Thyroid gland (tissue), 4 donors: ENCODE results near the gene PRKAA1.
"Not testable (repeated sequence)": the region's sequence is repeated elsewhere in the genome, so short reads cannot be mapped to it uniquely, and the experiment has no call there.

Experiments used
- POLR2A ChIP-seq, 2 donors: fragments of 450-650 bp; IDR thresholded peaks; one replicate each; pipeline ENCODE4 v1.6.1; 2017; ENCODE audit warnings: antibody characterized with exemption in 2 of 2, mild to moderate bottlenecking in 2 of 2, moderate library complexity in 1 of 2
- TF ChIP-seq, protein P1 (sequence below), 6 experiments: fragments of 200-600 bp in 3 of 6; fragments of 450-650 bp in 3 of 6; sonication (generic) in 3 of 6; IDR thresholded peaks; one replicate each; pipeline ENCODE4 v1.5.1; 2016 to 2019; ENCODE audit warnings: antibody characterized with exemption in 6 of 6, mild to moderate bottlenecking in 2 of 6, inconsistent platforms in 1 of 6, moderate library complexity in 1 of 6

DNA sequence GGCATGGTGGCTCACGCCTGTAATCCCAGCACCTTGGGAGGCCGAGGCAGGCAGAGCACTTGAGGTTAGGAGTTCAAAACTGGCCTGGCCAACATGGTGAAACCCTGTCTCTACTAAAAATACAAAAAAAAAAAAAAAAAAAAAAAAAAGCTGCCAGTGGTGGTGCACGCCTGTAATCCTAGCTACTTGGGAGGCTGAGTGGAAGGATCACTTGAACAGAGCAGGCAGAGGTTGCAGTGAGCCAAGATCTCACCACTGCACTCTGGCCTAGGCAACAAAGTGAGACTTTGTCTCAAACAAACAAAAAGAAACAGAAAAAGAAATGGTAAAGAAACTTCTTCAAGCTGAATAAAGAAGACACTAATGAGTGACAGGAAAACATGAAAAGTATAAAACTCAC, 11.5 kb downstream of the PRKAA1 start:
- TF ChIP-seq, protein P1, sequence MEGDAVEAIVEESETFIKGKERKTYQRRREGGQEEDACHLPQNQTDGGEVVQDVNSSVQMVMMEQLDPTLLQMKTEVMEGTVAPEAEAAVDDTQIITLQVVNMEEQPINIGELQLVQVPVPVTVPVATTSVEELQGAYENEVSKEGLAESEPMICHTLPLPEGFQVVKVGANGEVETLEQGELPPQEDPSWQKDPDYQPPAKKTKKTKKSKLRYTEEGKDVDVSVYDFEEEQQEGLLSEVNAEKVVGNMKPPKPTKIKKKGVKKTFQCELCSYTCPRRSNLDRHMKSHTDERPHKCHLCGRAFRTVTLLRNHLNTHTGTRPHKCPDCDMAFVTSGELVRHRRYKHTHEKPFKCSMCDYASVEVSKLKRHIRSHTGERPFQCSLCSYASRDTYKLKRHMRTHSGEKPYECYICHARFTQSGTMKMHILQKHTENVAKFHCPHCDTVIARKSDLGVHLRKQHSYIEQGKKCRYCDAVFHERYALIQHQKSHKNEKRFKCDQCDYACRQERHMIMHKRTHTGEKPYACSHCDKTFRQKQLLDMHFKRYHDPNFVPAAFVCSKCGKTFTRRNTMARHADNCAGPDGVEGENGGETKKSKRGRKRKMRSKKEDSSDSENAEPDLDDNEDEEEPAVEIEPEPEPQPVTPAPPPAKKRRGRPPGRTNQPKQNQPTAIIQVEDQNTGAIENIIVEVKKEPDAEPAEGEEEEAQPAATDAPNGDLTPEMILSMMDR (IDR thresholded peaks at IDR 0.05): not testable (repeated sequence)
- not testable (repeated sequence) for TF ChIP-seq POLR2A (IDR thresholded peaks at IDR 0.05)
